ENCODE results near the gene CNTN6. TPM values are rescaled to one million over a fixed set of nuclear protein-coding genes. Genes with fewer than 3 reads are reported as not detected.
A peak's percentile ranks its signal among the peaks of the same experiment; 100 is the strongest.

CNTN6 gene
- total RNA-seq, 1 experiment from 2014 or later: not detected

GRCh38 chr3:1448443-1448842, 355.6 kb downstream of the CNTN6 start:
- Mint-ChIP-seq H3K36me3 (peaks cover 68% of the 10 kb centered on the region), H3K27ac (no peak overlapping the region), H3K9me3 (peaks cover 90% of the 10 kb centered on the region), H3K4me1 (no peaks in the 10 kb centered on the region), H3K4me3 (no peak overlapping the region), H3K27me3 (ENCODE audit: low read depth) (peaks cover 7% of the 10 kb centered on the region)
- no peak for DNase-seq (ENCODE audit: low spot score)
- no peak for TF ChIP-seq CREB1 (CRISPR knock-in tag; IDR thresholded peaks at IDR 0.05)
- no peak for TF ChIP-seq PRRX2 (CRISPR knock-in tag; IDR thresholded peaks at IDR 0.05)
- TF ChIP-seq, protein P1, sequence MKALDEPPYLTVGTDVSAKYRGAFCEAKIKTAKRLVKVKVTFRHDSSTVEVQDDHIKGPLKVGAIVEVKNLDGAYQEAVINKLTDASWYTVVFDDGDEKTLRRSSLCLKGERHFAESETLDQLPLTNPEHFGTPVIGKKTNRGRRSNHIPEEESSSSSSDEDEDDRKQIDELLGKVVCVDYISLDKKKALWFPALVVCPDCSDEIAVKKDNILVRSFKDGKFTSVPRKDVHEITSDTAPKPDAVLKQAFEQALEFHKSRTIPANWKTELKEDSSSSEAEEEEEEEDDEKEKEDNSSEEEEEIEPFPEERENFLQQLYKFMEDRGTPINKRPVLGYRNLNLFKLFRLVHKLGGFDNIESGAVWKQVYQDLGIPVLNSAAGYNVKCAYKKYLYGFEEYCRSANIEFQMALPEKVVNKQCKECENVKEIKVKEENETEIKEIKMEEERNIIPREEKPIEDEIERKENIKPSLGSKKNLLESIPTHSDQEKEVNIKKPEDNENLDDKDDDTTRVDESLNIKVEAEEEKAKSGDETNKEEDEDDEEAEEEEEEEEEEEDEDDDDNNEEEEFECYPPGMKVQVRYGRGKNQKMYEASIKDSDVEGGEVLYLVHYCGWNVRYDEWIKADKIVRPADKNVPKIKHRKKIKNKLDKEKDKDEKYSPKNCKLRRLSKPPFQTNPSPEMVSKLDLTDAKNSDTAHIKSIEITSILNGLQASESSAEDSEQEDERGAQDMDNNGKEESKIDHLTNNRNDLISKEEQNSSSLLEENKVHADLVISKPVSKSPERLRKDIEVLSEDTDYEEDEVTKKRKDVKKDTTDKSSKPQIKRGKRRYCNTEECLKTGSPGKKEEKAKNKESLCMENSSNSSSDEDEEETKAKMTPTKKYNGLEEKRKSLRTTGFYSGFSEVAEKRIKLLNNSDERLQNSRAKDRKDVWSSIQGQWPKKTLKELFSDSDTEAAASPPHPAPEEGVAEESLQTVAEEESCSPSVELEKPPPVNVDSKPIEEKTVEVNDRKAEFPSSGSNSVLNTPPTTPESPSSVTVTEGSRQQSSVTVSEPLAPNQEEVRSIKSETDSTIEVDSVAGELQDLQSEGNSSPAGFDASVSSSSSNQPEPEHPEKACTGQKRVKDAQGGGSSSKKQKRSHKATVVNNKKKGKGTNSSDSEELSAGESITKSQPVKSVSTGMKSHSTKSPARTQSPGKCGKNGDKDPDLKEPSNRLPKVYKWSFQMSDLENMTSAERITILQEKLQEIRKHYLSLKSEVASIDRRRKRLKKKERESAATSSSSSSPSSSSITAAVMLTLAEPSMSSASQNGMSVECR (CRISPR knock-in tag; IDR thresholded peaks at IDR 0.05; ENCODE audit: borderline replicate concordance): no peak
- no peak for TF ChIP-seq FOXK1 (CRISPR knock-in tag; IDR thresholded peaks at IDR 0.05)
- TF ChIP-seq, protein P2, sequence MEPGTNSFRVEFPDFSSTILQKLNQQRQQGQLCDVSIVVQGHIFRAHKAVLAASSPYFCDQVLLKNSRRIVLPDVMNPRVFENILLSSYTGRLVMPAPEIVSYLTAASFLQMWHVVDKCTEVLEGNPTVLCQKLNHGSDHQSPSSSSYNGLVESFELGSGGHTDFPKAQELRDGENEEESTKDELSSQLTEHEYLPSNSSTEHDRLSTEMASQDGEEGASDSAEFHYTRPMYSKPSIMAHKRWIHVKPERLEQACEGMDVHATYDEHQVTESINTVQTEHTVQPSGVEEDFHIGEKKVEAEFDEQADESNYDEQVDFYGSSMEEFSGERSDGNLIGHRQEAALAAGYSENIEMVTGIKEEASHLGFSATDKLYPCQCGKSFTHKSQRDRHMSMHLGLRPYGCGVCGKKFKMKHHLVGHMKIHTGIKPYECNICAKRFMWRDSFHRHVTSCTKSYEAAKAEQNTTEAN (CRISPR knock-in tag; IDR thresholded peaks at IDR 0.05): no peak
- TF ChIP-seq CDX4 (CRISPR knock-in tag; IDR thresholded peaks at IDR 0.05; ENCODE audit: borderline replicate concordance): no peak
- TF ChIP-seq ESRRA (CRISPR knock-in tag; IDR thresholded peaks at IDR 0.05; ENCODE audit: borderline replicate concordance): no peak
- peak; percentile 93 for TF ChIP-seq HMGA2 (CRISPR knock-in tag; IDR thresholded peaks at IDR 0.05)
- ChIA-PET POLR2A (no interaction called here), CTCF (no interaction called here)
- ATAC-seq: no peak
